Stimulated activated CD8-positive, alpha-beta memory T cell treated with anti-CD3 and anti-CD28 coated beads, Interleukin-7, amount 100 ng/mL, for 4 hours (primary cell): ENCODE data around the gene TMEM54.

Source experiments
- DNase-seq, 2 donors: peaks; one replicate each; pipeline ENCODE4 v3.0.0-alpha.2; 2020; ENCODE audit warnings: low read depth in 2 of 2

Gene TMEM54

GRCh38 chr1:32864375-32865019 lies 36.7 kb downstream of the TMEM54 start:
- no peak for DNase-seq

- no peak for DNase-seq
These were observed 37.3 kb downstream of the TMEM54 start for GRCh38 chr1:32863881-32864245.

GRCh38 chr1:32863218-32863880 lies 37.8 kb downstream of the TMEM54 start:
- DNase-seq: no peak

- no peak for DNase-seq
These were observed 39.1 kb downstream of the TMEM54 start for GRCh38 chr1:32861904-32862695.

GRCh38 chr1:32860566-32860965 lies 40.6 kb downstream of the TMEM54 start:
- DNase-seq: no peak

GRCh38 chr1:32859915-32860314 lies 41.3 kb downstream of the TMEM54 start:
- no peak for DNase-seq

- no peak for DNase-seq
These were observed 42.4 kb downstream of the TMEM54 start for GRCh38 chr1:32858791-32859190.

GRCh38 chr1:32858136-32858535 lies 43.1 kb downstream of the TMEM54 start:
- DNase-seq: no peak

GRCh38 chr1:32855861-32856617 lies 45.1 kb downstream of the TMEM54 start:
- DNase-seq: no peak

GRCh38 chr1:32848354-32849063 lies 52.7 kb downstream of the TMEM54 start:
- no peak for DNase-seq
